Caco-2 (cell line): ENCODE results near the gene THADA. TPM values are rescaled to one million over a fixed set of nuclear protein-coding genes. Genes with fewer than 3 reads are reported as not detected.

Experiments
- BruUV-seq: library from RNA; stranded (reverse); fragments of 400-500 nt; replicated peaks from 2 replicates; lab custom pipeline; 2021; lab: Mats Ljungman, UMichigan
- CTCF ChIA-PET: fragments of 300-600 bp; sonication (Branson Sonifier 250); formaldehyde crosslinking; loops from one replicate; lab custom pipeline; 2022; ENCODE audit warnings: antibody characterized with exemption; lab: Charles Lee
- POLR2A ChIA-PET: fragments of 300-600 bp; sonication (Branson Sonifier 250); formaldehyde crosslinking; loops from one replicate; lab custom pipeline; 2022; ENCODE audit warnings: antibody characterized with exemption; lab: Charles Lee
- DNase-seq, 2 experiments: peaks; one replicate each; pipeline versions ENCODE4 v3.0.0 to v3.0.0-alpha.2; 2020 to 2022
- H3K27me3 ChIP-seq: replicated peaks from 2 replicates; pipeline ENCODE4 v1.6.0; 2011; ENCODE audit warnings: low read length; ENCODE audit not compliant: control insufficient read depth, insufficient read depth
- H3K36me3 ChIP-seq: 2 replicates; pipeline ENCODE4 v1.5.1; 2011; ENCODE audit warnings: low read length; ENCODE audit not compliant: control insufficient read depth, insufficient read depth
- H3K4me1 ChIP-seq: fragments of 250-450 bp; sonication (Bioruptor Pico); 2 replicates; pipeline ENCODE4 v1.5.1; 2020; ENCODE audit warnings: mild to moderate bottlenecking
- H3K4me3 ChIP-seq: 2 replicates; pipeline ENCODE4 v1.5.1; 2011; ENCODE audit warnings: low read depth, mild to moderate bottlenecking, control low read depth, low read length
- H3K9me3 ChIP-seq: fragments of 250-450 bp; sonication (Bioruptor Pico); 2 replicates; pipeline ENCODE4 v1.5.1; 2020; ENCODE audit warnings: mild to moderate bottlenecking, moderate library complexity
- H3K27ac Mint-ChIP-seq: one replicate; pipeline ENCODE4 v1.8.0; 2022; ENCODE audit warnings: mixed read lengths; ENCODE audit not compliant: unreplicated experiment
- H3K27me3 Mint-ChIP-seq: one replicate; pipeline ENCODE4 v1.8.0; 2022; ENCODE audit warnings: mixed read lengths; ENCODE audit not compliant: insufficient read depth, unreplicated experiment
- H3K36me3 Mint-ChIP-seq: one replicate; pipeline ENCODE4 v1.8.0; 2022; ENCODE audit warnings: mild to moderate bottlenecking, mixed read lengths; ENCODE audit not compliant: insufficient read depth, unreplicated experiment
- H3K4me1 Mint-ChIP-seq: one replicate; pipeline ENCODE4 v1.8.0; 2022; ENCODE audit warnings: low read depth, mixed read lengths; ENCODE audit not compliant: unreplicated experiment
- H3K4me3 Mint-ChIP-seq: one replicate; pipeline ENCODE4 v1.8.0; 2022; ENCODE audit warnings: mild to moderate bottlenecking, moderate library complexity, mixed read lengths; ENCODE audit not compliant: unreplicated experiment
- H3K9me3 Mint-ChIP-seq: one replicate; pipeline ENCODE4 v1.8.0; 2022; ENCODE audit warnings: mixed read lengths; ENCODE audit not compliant: unreplicated experiment
- intact Hi-C: fragments of 100-400 bp; cut with micrococcal nuclease; formaldehyde crosslinking; loops from one replicate; pipeline ENCODE4 v1.10.0; 2022; ENCODE audit not compliant: unreplicated experiment
- total RNA-seq: library from RNA; stranded (reverse); gene quantifications from 2 replicates; pipeline ENCODE4 v1.2.3, GENCODE V29; 2022
- TF ChIP-seq, protein P1 (sequence below), 2 experiments: fragments of 200-600 bp in 1 of 2; IDR thresholded peaks; 1 replicate in 1 of 2; 2 replicates in 1 of 2; pipeline versions ENCODE4 v1.5.1 to v1.8.0; 2011 to 2022; ENCODE audit warnings: antibody characterized with exemption in 1 of 2, control low read depth in 1 of 2, inconsistent platforms in 1 of 2, low read depth in 1 of 2, low read length in 1 of 2, mild to moderate bottlenecking in 1 of 2, moderate library complexity in 1 of 2; ENCODE audit not compliant: insufficient read depth in 1 of 2, severe bottlenecking in 1 of 2, unreplicated experiment in 1 of 2

THADA gene
- total RNA-seq, 1 experiment from 2014 or later, result 33.8 TPM

DNA sequence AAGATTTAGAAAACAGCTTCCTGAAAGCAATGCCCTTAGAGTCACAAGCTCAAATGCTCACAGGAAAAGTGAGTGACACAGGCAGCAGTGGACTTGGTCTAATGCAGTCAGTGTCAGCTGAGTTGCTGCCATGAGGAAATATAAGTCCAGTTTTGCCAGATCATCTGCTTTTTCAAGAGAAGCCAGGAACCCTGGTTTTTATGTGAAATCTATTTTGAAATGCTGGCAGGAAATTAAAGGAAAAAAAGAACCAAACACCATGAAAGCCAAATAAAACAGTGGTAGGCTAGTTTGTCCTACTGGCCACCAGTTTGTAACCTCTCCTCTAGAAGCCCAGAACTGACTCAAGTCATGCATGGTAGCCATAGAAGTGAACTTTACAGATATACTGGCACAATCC, 109.2 kb downstream of the THADA start:
- Histone ChIP-seq H3K36me3 (no peaks in the 10 kb centered on the region), H3K4me3 (no peak overlapping the region), H3K9me3 (no peaks in the 10 kb centered on the region), H3K4me1 (peaks cover 14% of the 10 kb centered on the region), H3K27me3 (no peaks in the 10 kb centered on the region)
- H3K36me3 Mint-ChIP-seq, result no peaks in the 10 kb centered on the region
- peaks cover 29% of the 10 kb centered on the region for H3K4me1 Mint-ChIP-seq
- TF ChIP-seq, protein P1, sequence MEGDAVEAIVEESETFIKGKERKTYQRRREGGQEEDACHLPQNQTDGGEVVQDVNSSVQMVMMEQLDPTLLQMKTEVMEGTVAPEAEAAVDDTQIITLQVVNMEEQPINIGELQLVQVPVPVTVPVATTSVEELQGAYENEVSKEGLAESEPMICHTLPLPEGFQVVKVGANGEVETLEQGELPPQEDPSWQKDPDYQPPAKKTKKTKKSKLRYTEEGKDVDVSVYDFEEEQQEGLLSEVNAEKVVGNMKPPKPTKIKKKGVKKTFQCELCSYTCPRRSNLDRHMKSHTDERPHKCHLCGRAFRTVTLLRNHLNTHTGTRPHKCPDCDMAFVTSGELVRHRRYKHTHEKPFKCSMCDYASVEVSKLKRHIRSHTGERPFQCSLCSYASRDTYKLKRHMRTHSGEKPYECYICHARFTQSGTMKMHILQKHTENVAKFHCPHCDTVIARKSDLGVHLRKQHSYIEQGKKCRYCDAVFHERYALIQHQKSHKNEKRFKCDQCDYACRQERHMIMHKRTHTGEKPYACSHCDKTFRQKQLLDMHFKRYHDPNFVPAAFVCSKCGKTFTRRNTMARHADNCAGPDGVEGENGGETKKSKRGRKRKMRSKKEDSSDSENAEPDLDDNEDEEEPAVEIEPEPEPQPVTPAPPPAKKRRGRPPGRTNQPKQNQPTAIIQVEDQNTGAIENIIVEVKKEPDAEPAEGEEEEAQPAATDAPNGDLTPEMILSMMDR (IDR thresholded peaks at IDR 0.05; ENCODE audit: insufficient read depth in 1 of 2, low read depth in 1 of 2, low read length in 1 of 2, severe bottlenecking in 1 of 2, unreplicated experiment in 1 of 2), result no peak
- H3K27ac Mint-ChIP-seq, result no peak overlapping the region
- ChIA-PET POLR2A (no interaction called here), CTCF (no interaction called here)
- H3K4me3 Mint-ChIP-seq, result no peak overlapping the region
- DNase-seq, result no peak
- no TSS peak for BruUV-seq
- intact Hi-C loops, result loop anchor here (10.0 kb wide), 1 partner anchor 322 kb away; no protein-coding TSS in a partner anchor
- H3K27me3 Mint-ChIP-seq, result no peaks in the 10 kb centered on the region
- H3K9me3 Mint-ChIP-seq, result no peaks in the 10 kb centered on the region

DNA sequence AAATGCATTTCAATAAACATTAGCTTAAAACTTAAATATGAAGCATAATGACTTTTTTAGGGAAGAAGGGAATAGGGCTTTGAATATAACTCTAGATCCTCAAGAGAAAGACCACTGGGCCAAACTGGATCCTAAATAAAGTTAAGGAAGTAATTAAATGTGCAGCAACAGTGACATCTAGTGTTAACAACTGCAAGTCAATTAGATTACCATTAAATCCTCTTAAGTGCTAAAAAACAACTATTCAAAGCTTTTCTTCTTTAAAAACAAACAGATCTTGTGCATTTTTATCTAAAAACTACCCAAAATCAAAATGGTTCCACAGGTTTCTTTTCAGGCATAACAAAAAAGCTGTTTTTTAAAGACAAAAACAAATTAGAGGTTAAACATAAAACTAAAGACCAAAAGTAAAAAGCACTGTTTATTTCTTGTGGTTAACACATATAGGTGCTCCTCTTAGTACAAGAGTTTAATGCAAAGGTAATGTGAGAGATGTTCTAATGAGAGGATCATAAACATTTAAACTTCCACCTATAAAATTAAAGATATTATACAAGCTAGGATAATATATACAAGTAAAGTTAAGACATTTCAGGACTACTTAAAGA, 111.4 kb downstream of the THADA start:
- Histone ChIP-seq H3K4me1 (peaks cover 14% of the 10 kb centered on the region), H3K9me3 (no peaks in the 10 kb centered on the region), H3K27me3 (no peaks in the 10 kb centered on the region), H3K4me3 (no peak overlapping the region), H3K36me3 (no peaks in the 10 kb centered on the region)
- ChIA-PET POLR2A (interaction anchor here (1.0 kb wide), 1 partner anchor 258 kb away, joined by 3 read pairs; the partner anchor contains the start of gene ZFP36L2), CTCF (interaction anchor here (0.9 to 1.8 kb wide), 6 partner anchors 253 to 536 kb away, joined by 3 to 8 read pairs (median 4); partner anchors contain the start of gene ZFP36L2)
- H3K36me3 Mint-ChIP-seq, result no peaks in the 10 kb centered on the region
- H3K4me1 Mint-ChIP-seq, result peaks cover 34% of the 10 kb centered on the region
- intact Hi-C loops, result loop anchor here (1.0 to 10.0 kb wide), 10 partner anchors 28 to 657 kb away; no protein-coding TSS in a partner anchor
- H3K9me3 Mint-ChIP-seq, result no peaks in the 10 kb centered on the region
- TF ChIP-seq, protein P1 (IDR thresholded peaks at IDR 0.05; ENCODE audit: insufficient read depth in 1 of 2, low read depth in 1 of 2, low read length in 1 of 2, severe bottlenecking in 1 of 2, unreplicated experiment in 1 of 2), result peak; percentile 28 to 80
- BruUV-seq, result no TSS peak
- H3K4me3 Mint-ChIP-seq, result no peak overlapping the region
- no peaks in the 10 kb centered on the region for H3K27me3 Mint-ChIP-seq
- no peak overlapping the region for H3K27ac Mint-ChIP-seq
- peak in 1 of 2 experiments; percentile 57 for DNase-seq

DNA sequence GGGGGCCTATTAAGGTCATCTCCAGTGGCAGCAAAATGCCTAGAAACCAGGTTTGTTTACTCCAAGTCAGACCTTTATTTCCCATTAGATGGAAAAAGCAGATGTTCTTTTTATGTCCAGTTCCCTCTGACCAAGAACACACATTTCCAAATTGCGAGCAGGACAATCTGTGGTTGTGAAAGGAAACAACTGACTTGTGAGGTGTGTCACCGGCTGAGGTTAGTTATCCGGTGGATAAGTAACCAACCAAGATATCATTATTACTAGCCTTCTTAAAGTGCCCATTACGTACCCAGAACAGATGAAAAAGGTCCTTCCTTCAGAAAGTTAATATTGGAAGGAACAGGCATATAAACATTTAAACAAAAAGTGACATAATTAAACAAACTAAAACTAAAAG, 112.9 kb downstream of the THADA start:
- H3K27me3 Mint-ChIP-seq, result no peaks in the 10 kb centered on the region
- no peaks in the 10 kb centered on the region for H3K36me3 Mint-ChIP-seq

More for the DNA sequence above, 112.9 kb downstream of the THADA start:
- BruUV-seq, result no TSS peak
- H3K4me3 ChIP-seq, result no peak overlapping the region
- Mint-ChIP-seq H3K9me3 (no peaks in the 10 kb centered on the region), H3K27ac (peak overlapping the region; percentile 44), H3K4me3 (no peak overlapping the region), H3K4me1 (peaks cover 44% of the 10 kb centered on the region)
- POLR2A ChIA-PET, result no interaction called here
- no peaks in the 10 kb centered on the region for H3K27me3 ChIP-seq
- H3K4me1 ChIP-seq, result peaks cover 23% of the 10 kb centered on the region
- CTCF ChIA-PET, result no interaction called here
- H3K9me3 ChIP-seq, result no peaks in the 10 kb centered on the region
- peak in 1 of 2 experiments; percentile 26 for DNase-seq
- intact Hi-C loops, result loop anchor here (5.0 to 10.0 kb wide), 2 partner anchors 318 to 461 kb away; no protein-coding TSS in a partner anchor
- TF ChIP-seq, protein P1 (IDR thresholded peaks at IDR 0.05; ENCODE audit: insufficient read depth in 1 of 2, low read depth in 1 of 2, low read length in 1 of 2, severe bottlenecking in 1 of 2, unreplicated experiment in 1 of 2), result no peak
- H3K36me3 ChIP-seq, result no peaks in the 10 kb centered on the region
